ENCODE data around the gene RC3H1. TPM values are rescaled to one million over a fixed set of nuclear protein-coding genes. Genes with fewer than 3 reads are reported as not detected.

Gene RC3H1
- total and polyA plus RNA-seq, 2 experiments from 2014 or later, result 6.8 to 24.5 TPM

DNA sequence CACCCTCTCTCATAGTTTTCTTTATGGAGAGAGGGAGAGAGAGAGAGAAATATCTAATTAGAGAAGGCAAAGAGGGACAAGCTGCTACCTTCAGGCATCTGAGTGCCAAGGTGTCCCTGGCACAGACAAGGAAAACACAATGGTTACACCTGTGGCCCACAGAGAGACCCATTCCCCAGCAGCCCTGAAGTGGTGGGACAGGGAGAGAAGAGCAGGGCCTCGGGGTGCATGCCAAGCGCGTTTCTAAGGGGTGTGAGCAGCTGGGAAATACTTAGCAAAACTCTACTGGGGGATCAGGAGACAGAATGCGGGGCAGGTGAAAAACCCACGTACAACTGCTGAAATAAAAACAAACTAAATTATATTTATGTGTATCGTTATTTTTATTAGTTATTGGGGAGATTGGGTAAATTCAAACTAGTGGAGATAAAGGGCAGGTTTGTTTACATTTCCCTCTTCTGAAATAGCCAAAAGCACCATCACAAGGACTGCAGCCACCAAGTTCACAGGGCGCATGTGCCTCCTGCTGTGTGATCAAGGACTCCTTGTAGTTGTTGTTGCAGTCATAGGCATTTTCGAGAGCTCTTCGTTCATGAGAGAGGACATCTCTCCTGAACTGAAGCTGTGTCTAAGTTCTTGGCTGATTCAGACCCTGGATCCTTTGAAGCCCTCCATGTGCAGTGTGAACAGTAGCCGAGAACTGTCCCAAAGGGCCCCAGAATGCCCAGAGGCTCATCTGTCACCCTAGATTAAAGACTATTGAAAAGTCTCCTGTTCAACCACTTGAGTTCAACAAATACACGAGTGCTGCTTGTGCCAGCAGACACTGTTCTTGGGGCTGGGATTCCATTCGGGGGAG, 104.3 kb downstream of the RC3H1 start:
- H3K9me3 Mint-ChIP-seq, result no peaks in the 10 kb centered on the region
- Histone ChIP-seq H3K4me3 (no peak overlapping the region), H3F3A (replicated peaks; ENCODE audit: low read depth) (no peaks in the 10 kb centered on the region), H3K27me3 (ENCODE audit: insufficient read depth) (no peaks in the 10 kb centered on the region), H3K9me2 (ENCODE audit: insufficient read depth) (peaks cover 8% of the 10 kb centered on the region; the same call in 1 of the 2 replicates), H3K79me2 (replicated peaks; ENCODE audit: insufficient read depth) (no peaks in the 10 kb centered on the region), H3K27ac (ENCODE audit: low read depth) (no peak overlapping the region), H3K36me3 (ENCODE audit: insufficient read depth) (no peaks in the 10 kb centered on the region), H3K4me1 (ENCODE audit: insufficient read depth) (no peaks in the 10 kb centered on the region), H3K4me2 (no peak overlapping the region), H4K20me1 (replicated peaks; ENCODE audit: insufficient read depth) (no peaks in the 10 kb centered on the region), H2AFZ (no peak overlapping the region; the same call in 1 of the 2 replicates)
- H3K36me3 Mint-ChIP-seq (ENCODE audit: low read depth), result no peaks in the 10 kb centered on the region
- no peak overlapping the region for H3K4me3 Mint-ChIP-seq
- no peak for ATAC-seq
- H3K27me3 Mint-ChIP-seq (ENCODE audit: insufficient read depth, low read depth, poor library complexity), result no peaks in the 10 kb centered on the region
- H3K27ac Mint-ChIP-seq, result no peak overlapping the region
- no peaks in the 10 kb centered on the region; the same call in 2 of the 3 replicates for H3K4me1 Mint-ChIP-seq
- no peak for DNase-seq (ENCODE audit: low spot score)
- no peak for TF ChIP-seq ZNF114 (CRISPR knock-in tag; IDR thresholded peaks at IDR 0.05)

DNA sequence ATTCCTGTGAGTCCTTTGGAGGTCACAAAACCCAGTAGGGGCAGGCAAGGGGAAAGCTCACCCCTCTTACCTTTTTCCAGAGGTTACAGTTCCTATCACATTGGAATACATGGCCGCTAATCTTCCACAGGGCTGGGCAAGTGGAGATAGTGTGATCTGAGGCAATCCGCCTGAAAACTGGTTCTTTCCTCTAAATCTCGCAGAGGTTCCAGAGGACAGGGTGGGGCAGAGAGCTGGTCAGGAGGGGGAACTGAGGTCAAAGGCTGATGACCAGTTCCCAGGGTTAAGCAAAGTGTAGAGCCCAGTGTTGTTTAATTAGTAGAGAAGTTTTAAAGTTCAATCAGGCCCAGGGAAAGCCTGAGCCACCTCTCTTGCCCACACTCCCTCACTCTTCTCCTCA, 105.0 kb downstream of the RC3H1 start, which contains the start of gene SERPINC1:
Gene SERPINC1, minus strand, starts transcription at position 179 of the 400 bp plus-strand sequence. Its CDS starts 68 bp downstream, at position 111.
- DNase-seq (ENCODE audit: low spot score), result no peak
- H3K79me2 ChIP-seq (replicated peaks; ENCODE audit: insufficient read depth), result no peaks in the 10 kb centered on the region
- Mint-ChIP-seq H3K27me3 (ENCODE audit: insufficient read depth, low read depth, poor library complexity) (peaks cover 1% of the 10 kb centered on the region), H3K27ac (no peak within 1 kb of the TSS), H3K9me3 (no peaks in the 10 kb centered on the region), H3K4me3 (no peak within 1 kb of the TSS), H3K36me3 (ENCODE audit: low read depth) (no peaks in the 10 kb centered on the region), H3K4me1 (no peaks in the 10 kb centered on the region; the same call in 2 of the 3 replicates)
- no peaks in the 10 kb centered on the region for H3K36me3 ChIP-seq (ENCODE audit: insufficient read depth)
- no peak within 1 kb of the TSS for H3K27ac ChIP-seq (ENCODE audit: low read depth)
- no peak within 1 kb of the TSS for H3K4me3 ChIP-seq
- no peaks in the 10 kb centered on the region for H3K4me1 ChIP-seq (ENCODE audit: insufficient read depth)
- TF ChIP-seq STAT1 (IDR thresholded peaks at IDR 0.05; ENCODE audit: unreplicated experiment) (no peak), EZH2phosphoT487 (IDR thresholded peaks at IDR 0.05; ENCODE audit: unreplicated experiment) (no peak), JUNB (IDR thresholded peaks at IDR 0.05; ENCODE audit: unreplicated experiment) (no peak), EZH2 (IDR thresholded peaks at IDR 0.05; ENCODE audit: low read depth, unreplicated experiment) (no peak), ZNF331 (CRISPR knock-in tag; IDR thresholded peaks at IDR 0.05; ENCODE audit: low read depth) (no peak)
- TF ChIP-seq, protein P1, sequence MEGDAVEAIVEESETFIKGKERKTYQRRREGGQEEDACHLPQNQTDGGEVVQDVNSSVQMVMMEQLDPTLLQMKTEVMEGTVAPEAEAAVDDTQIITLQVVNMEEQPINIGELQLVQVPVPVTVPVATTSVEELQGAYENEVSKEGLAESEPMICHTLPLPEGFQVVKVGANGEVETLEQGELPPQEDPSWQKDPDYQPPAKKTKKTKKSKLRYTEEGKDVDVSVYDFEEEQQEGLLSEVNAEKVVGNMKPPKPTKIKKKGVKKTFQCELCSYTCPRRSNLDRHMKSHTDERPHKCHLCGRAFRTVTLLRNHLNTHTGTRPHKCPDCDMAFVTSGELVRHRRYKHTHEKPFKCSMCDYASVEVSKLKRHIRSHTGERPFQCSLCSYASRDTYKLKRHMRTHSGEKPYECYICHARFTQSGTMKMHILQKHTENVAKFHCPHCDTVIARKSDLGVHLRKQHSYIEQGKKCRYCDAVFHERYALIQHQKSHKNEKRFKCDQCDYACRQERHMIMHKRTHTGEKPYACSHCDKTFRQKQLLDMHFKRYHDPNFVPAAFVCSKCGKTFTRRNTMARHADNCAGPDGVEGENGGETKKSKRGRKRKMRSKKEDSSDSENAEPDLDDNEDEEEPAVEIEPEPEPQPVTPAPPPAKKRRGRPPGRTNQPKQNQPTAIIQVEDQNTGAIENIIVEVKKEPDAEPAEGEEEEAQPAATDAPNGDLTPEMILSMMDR (conservative IDR thresholded peaks at IDR 0.05; ENCODE audit: low read depth in 2 of 2), result no peak
- H3K4me2 ChIP-seq, result no peak within 1 kb of the TSS
- H3K9me2 ChIP-seq (ENCODE audit: insufficient read depth), result peaks cover 8% of the 10 kb centered on the region; the same call in 1 of the 2 replicates
- no peaks in the 10 kb centered on the region for H3K27me3 ChIP-seq (ENCODE audit: insufficient read depth)
- no peaks in the 10 kb centered on the region for H4K20me1 ChIP-seq (replicated peaks; ENCODE audit: insufficient read depth)
- no peak within 1 kb of the TSS; the same call in 1 of the 2 replicates for H2AFZ ChIP-seq
- no peak for ATAC-seq
- no peaks in the 10 kb centered on the region for H3F3A ChIP-seq (replicated peaks; ENCODE audit: low read depth)

DNA sequence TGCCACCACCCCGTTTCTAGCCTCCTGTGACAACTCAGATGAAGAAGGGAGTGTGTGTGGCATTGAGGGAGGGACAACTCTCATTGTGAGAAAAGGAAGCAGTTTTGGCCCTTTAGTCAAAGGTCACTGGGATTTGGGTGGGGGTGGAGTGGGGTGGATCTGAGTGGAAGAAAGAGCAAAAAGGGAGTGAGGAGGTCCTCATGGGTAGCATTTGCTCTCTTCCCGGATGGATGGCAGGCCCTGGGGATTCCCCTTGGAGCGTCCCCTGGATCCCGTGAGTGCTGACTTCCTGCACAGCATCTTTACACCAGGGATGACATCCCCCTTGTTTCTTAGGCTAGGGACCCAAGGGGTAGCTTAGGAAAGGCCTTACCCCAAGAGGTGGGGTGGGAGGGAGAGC, 105.5 kb downstream of the RC3H1 start:
- no peak overlapping the region for H3K4me3 Mint-ChIP-seq
- no peak overlapping the region for H3K4me2 ChIP-seq
- no peak overlapping the region for H3K4me3 ChIP-seq
- peaks cover 2% of the 10 kb centered on the region for H3K27me3 Mint-ChIP-seq (ENCODE audit: insufficient read depth, low read depth, poor library complexity)
- H3K9me3 Mint-ChIP-seq, result no peaks in the 10 kb centered on the region
- H3K27ac Mint-ChIP-seq, result no peak overlapping the region
- no peaks in the 10 kb centered on the region for H3K79me2 ChIP-seq (replicated peaks; ENCODE audit: insufficient read depth)
- no peaks in the 10 kb centered on the region for H3K36me3 ChIP-seq (ENCODE audit: insufficient read depth)
- no peaks in the 10 kb centered on the region for H3K27me3 ChIP-seq (ENCODE audit: insufficient read depth)
- H2AFZ ChIP-seq, result no peak overlapping the region
- H3K4me1 Mint-ChIP-seq, result no peaks in the 10 kb centered on the region; the same call in 2 of the 3 replicates
- DNase-seq (ENCODE audit: low spot score), result no peak
- H3K27ac ChIP-seq (ENCODE audit: low read depth), result no peak overlapping the region
- H3K36me3 Mint-ChIP-seq (ENCODE audit: low read depth), result no peaks in the 10 kb centered on the region
- no peaks in the 10 kb centered on the region for H4K20me1 ChIP-seq (replicated peaks; ENCODE audit: insufficient read depth)
- ATAC-seq, result no peak
- peaks cover 12% of the 10 kb centered on the region; the same call in 1 of the 2 replicates for H3K9me2 ChIP-seq (ENCODE audit: insufficient read depth)
- no peaks in the 10 kb centered on the region for H3K4me1 ChIP-seq (ENCODE audit: insufficient read depth)
- no peaks in the 10 kb centered on the region for H3F3A ChIP-seq (replicated peaks; ENCODE audit: low read depth)
- TF ChIP-seq EZH2 (IDR thresholded peaks at IDR 0.05; ENCODE audit: low read depth, unreplicated experiment) (no peak), ZNF331 (CRISPR knock-in tag; IDR thresholded peaks at IDR 0.05; ENCODE audit: low read depth) (no peak), EZH2phosphoT487 (IDR thresholded peaks at IDR 0.05; ENCODE audit: unreplicated experiment) (no peak), NANOG (IDR thresholded peaks at IDR 0.05; ENCODE audit: borderline replicate concordance) (no peak), STAT1 (IDR thresholded peaks at IDR 0.05; ENCODE audit: unreplicated experiment) (no peak)
- TF ChIP-seq, protein P1 (conservative IDR thresholded peaks at IDR 0.05; ENCODE audit: low read depth in 2 of 2), result no peak
- TF ChIP-seq, protein P2, sequence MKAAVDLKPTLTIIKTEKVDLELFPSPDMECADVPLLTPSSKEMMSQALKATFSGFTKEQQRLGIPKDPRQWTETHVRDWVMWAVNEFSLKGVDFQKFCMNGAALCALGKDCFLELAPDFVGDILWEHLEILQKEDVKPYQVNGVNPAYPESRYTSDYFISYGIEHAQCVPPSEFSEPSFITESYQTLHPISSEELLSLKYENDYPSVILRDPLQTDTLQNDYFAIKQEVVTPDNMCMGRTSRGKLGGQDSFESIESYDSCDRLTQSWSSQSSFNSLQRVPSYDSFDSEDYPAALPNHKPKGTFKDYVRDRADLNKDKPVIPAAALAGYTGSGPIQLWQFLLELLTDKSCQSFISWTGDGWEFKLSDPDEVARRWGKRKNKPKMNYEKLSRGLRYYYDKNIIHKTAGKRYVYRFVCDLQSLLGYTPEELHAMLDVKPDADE (IDR thresholded peaks at IDR 0.05), result no peak

Data from GM23338 (cell line).